Measurements from ENCODE around the gene CERS1.

The CERS1 gene

GRCh38 chr19:18895824-18896341, at the start of gene CERS1:
Gene CERS1 (minus strand): TSS chr19:18896158. CDS start chr19:18896072, 86 bp downstream.
- DNase-seq: peak; percentile 65

GRCh38 chr19:18945297-18945696, 49.3 kb upstream of the CERS1 start:
- no peak for DNase-seq

GRCh38 chr19:18943465-18943864, 47.5 kb upstream of the CERS1 start:
- DNase-seq: no peak

- DNase-seq: no peak
Observed at GRCh38 chr19:18942692-18943091, 46.7 kb upstream of the CERS1 start.

GRCh38 chr19:18941628-18942354, 45.8 kb upstream of the CERS1 start:
- no peak for DNase-seq

GRCh38 chr19:18940769-18941627, 45.0 kb upstream of the CERS1 start, which contains the start of gene HOMER3:
Gene HOMER3 (minus strand): TSS chr19:18941217. CDS start chr19:18938982, 2,235 bp downstream.
- DNase-seq: peak; percentile 90

GRCh38 chr19:18939922-18940768, 44.2 kb upstream of the CERS1 start:
- DNase-seq: peak; percentile 70

- no peak for DNase-seq
Observed at GRCh38 chr19:18939163-18939562, 43.2 kb upstream of the CERS1 start.

- DNase-seq: no peak
Observed at GRCh38 chr19:18933297-18933696, 37.3 kb upstream of the CERS1 start.

GRCh38 chr19:18932216-18932841, 36.4 kb upstream of the CERS1 start:
- peak; percentile 71 for DNase-seq

- no peak for DNase-seq
Observed at GRCh38 chr19:18931316-18932162, 35.6 kb upstream of the CERS1 start.

- no peak for DNase-seq
Observed at GRCh38 chr19:18929311-18929710, 33.4 kb upstream of the CERS1 start.

- no peak for DNase-seq
Observed at GRCh38 chr19:18928018-18928805, 32.3 kb upstream of the CERS1 start.

GRCh38 chr19:18924684-18925213, 28.8 kb upstream of the CERS1 start:
- DNase-seq: no peak

GRCh38 chr19:18922228-18922985, 26.4 kb upstream of the CERS1 start:
- DNase-seq: no peak

GRCh38 chr19:18921593-18921992, 25.6 kb upstream of the CERS1 start:
- DNase-seq: no peak

- DNase-seq: no peak
Observed at GRCh38 chr19:18920400-18920799, 24.4 kb upstream of the CERS1 start.

- no peak for DNase-seq
Observed at GRCh38 chr19:18919900-18920214, 23.9 kb upstream of the CERS1 start.

GRCh38 chr19:18919086-18919899, 23.3 kb upstream of the CERS1 start, which contains the start of the genes COPE and DDX49:
Gene COPE (minus strand): TSS chr19:18919387. CDS start chr19:18919348, 39 bp downstream.
Gene DDX49 (plus strand): TSS chr19:18919715. CDS start chr19:18919742, 27 bp downstream.
- DNase-seq: peak; percentile 98

Data from right forelimb (tissue), 1 donor.